Heart left ventricle (tissue), 16 donors: ENCODE results near the gene INPP5K. TPM values are rescaled to one million over a fixed set of nuclear protein-coding genes. Genes with fewer than 3 reads are reported as not detected.

Experiments
- ATAC-seq, 4 donors: fragments of 200-7000 bp; cut with Tn5 transposase; one replicate each; pipeline ENCODE4 v1.9.1; 2020 to 2022; ENCODE audit warnings: moderate library complexity in 4 of 4, mild to moderate bottlenecking in 3 of 4, moderate number of reproducible peaks in 1 of 4
- DNase-seq, 5 donors: peaks; one replicate each; pipeline ENCODE4 v3.0.0-alpha.2; 2020
- H3K27ac ChIP-seq, 12 donors: fragments of 200-600 bp; sonication (generic) in 4 of 12; one replicate each; pipeline versions ENCODE4 v1.5.0 to v1.8.0; 2016 to 2022; ENCODE audit warnings: mild to moderate bottlenecking in 2 of 12
- H3K27me3 ChIP-seq, 9 donors: fragments of 200-600 bp; sonication (generic) in 2 of 9; one replicate each; pipeline versions ENCODE4 v1.5.1 to v1.8.0; 2016 to 2022; ENCODE audit warnings: mild to moderate bottlenecking in 3 of 9
- H3K36me3 ChIP-seq, 9 donors: fragments of 200-600 bp; sonication (generic) in 2 of 9; one replicate each; pipeline versions ENCODE4 v1.5.0 to v1.8.0; 2018 to 2022; ENCODE audit warnings: mild to moderate bottlenecking in 2 of 9
- H3K4me1 ChIP-seq, 12 donors: fragments of 200-600 bp; sonication (generic) in 4 of 12; one replicate each; pipeline versions ENCODE4 v1.5.0 to v1.8.0; 2016 to 2022; ENCODE audit warnings: mild to moderate bottlenecking in 3 of 12
- H3K4me3 ChIP-seq, 12 donors: fragments of 200-600 bp; sonication (generic) in 4 of 12; one replicate each; pipeline versions ENCODE4 v1.5.0 to v1.8.0; 2017 to 2022; ENCODE audit warnings: mild to moderate bottlenecking in 9 of 12, moderate library complexity in 4 of 12
- H3K9me3 ChIP-seq, 12 donors: fragments of 200-600 bp; sonication (generic) in 4 of 12; one replicate each; pipeline versions ENCODE4 v1.5.0 to v1.8.0; 2016 to 2022; ENCODE audit warnings: mild to moderate bottlenecking in 1 of 12
- POLR2A ChIP-seq, 2 donors: fragments of 450-650 bp; IDR thresholded peaks; one replicate each; pipeline ENCODE4 v1.6.1; 2017; ENCODE audit warnings: antibody characterized with exemption in 2 of 2, mild to moderate bottlenecking in 2 of 2, moderate library complexity in 2 of 2
- WGBS, 4 donors: extraction: QIAGEN DNeasy Blood & Tissue Kit in 2 of 4; methylation state at CpG; one replicate each; pipeline versions ENCODE4 v1.1.5 to v1.1.7; 2013 to 2018; 5-methylcytosine and 5-hydroxymethylcytosine counted together
- intact Hi-C, 10 donors: fragments of 100-400 bp; cut with DNase I; formaldehyde crosslinking; loops; one replicate each; pipeline versions ENCODE4 v1.11.1 to v1.14.2; 2022
- polyA plus RNA-seq, 2 donors: library from polyadenylated mRNA; stranded (reverse); fragments of 200-250 nt; gene quantifications; one replicate each; pipeline ENCODE4 v1.2.3, GENCODE V29; 2013
- total RNA-seq, 9 donors: library from RNA; depleted of rRNA in 2 of 9; stranded (reverse); fragments of >200 nt in 2 of 9; fragmentation: NEBNext Ultra II Directional in 3 of 9; extraction: Animal tissue kit (Norgen Biotek cat#: 25700) in 3 of 9; gene quantifications; one replicate each; pipeline versions ENCODE4 v1.1.0 to v1.2.4, GENCODE V29; 2016 to 2023
- TF ChIP-seq, protein P1 (sequence below), 12 donors: fragments of 200-600 bp; sonication (generic) in 4 of 12; IDR thresholded peaks; one replicate each; pipeline versions ENCODE4 v1.5.0 to v1.8.0; 2018 to 2022; ENCODE audit warnings: antibody characterized with exemption in 12 of 12, mild to moderate bottlenecking in 5 of 12
- donor health status: ischemic (EF 13 %, LVEDD 7.1; RV severe dilation, severe dysfunction).
- donor health status: healthy with polysubstance abuse.
- donor health status: DM: no; HTN: yes; CAD: no.
- donor health status: DM: no; HTN: no; CAD: no.
- donor health status: ischemic (EF 25% LVEDD 6.9; RV normal size, moderate dysfunction).
- donor health status: ischemic (EF 25% LVEDD 5.7; RV mildly dilated, moderate dysfunction).
- donor health status: healthy.
- donor health status: DM: yes; HTN: yes; CAD: no.
- donor health status: ischemic (EF 35%, LVEDD 5.7; RV mildly dilated, moderate dysfunction).
- donor health status: nonischemic (EF 11% LVEDD 7.7; RV severe dilation, severe dysfunction).
- donor health status: DM: yes; HTN: yes; CAD: no.
- donor health status: PGD.
- donor health status: ischemic (EF 29% LVEDD 5.4; RV normal size, mild dysfunction).
- donor health status: nonischemic (EF 23%, LVEDD 6.1; RV moderate dilation, normal function).

Gene INPP5K
- total and polyA plus RNA-seq, 11 donors = 21.9 to 128 (median 33.4) TPM

DNA sequence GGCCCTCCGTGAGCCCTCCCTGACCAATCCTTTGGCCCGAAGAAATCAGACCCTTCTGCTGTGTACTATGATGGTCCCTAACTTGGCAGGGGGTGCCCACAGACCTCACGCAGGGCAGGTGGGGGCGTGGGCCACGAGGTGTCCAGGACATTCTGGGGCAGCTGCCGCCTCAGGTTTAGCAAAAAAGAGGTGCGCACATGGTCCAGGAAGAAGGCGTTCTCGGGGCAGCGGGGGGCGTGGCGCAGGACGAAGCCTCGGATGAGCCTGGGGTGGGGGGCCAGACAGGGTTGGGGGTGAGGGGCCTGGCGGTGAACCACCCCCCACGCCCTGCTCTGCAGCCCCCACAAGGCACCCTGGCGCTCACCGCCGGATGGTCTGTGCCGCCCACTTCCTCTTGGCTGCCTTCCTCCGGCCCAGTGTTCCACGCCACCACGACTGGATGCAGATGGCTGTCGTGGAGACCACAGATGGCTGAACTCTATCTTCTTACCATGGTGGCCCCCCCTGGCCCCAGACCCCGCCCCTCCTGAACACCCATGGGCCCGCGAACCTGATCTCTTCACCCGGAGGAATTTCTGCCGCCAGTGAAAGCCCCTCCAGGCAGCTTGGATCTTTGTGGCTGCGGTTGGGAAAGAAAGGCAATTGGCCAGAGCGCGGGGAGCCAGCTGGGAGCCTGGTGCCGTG is 46.2 kb downstream of the INPP5K start:
- no peak for ATAC-seq
- DNase-seq = no peak
- no peaks in the 10 kb centered on the region for H3K27me3 ChIP-seq
- H3K4me1 ChIP-seq = peaks cover 0 to 13% (median 2%) of the 10 kb centered on the region in 12 donors
- WGBS, 4 donors = 74 to 84% (median 81%) methylated on average over 33 of the region's 33 CpGs
- no peak for TF ChIP-seq POLR2A (IDR thresholded peaks at IDR 0.05)
- TF ChIP-seq, protein P1, sequence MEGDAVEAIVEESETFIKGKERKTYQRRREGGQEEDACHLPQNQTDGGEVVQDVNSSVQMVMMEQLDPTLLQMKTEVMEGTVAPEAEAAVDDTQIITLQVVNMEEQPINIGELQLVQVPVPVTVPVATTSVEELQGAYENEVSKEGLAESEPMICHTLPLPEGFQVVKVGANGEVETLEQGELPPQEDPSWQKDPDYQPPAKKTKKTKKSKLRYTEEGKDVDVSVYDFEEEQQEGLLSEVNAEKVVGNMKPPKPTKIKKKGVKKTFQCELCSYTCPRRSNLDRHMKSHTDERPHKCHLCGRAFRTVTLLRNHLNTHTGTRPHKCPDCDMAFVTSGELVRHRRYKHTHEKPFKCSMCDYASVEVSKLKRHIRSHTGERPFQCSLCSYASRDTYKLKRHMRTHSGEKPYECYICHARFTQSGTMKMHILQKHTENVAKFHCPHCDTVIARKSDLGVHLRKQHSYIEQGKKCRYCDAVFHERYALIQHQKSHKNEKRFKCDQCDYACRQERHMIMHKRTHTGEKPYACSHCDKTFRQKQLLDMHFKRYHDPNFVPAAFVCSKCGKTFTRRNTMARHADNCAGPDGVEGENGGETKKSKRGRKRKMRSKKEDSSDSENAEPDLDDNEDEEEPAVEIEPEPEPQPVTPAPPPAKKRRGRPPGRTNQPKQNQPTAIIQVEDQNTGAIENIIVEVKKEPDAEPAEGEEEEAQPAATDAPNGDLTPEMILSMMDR (IDR thresholded peaks at IDR 0.05) = no peak
- H3K4me3 ChIP-seq = no peak overlapping the region
- no peaks in the 10 kb centered on the region for H3K9me3 ChIP-seq
- peaks cover 0 to 99% (median 94%) of the 10 kb centered on the region in 9 donors for H3K36me3 ChIP-seq
- intact Hi-C loops = no loop called here
- no peak overlapping the region for H3K27ac ChIP-seq

GRCh38 chr17:1469231-1469852 is 47.1 kb downstream of the INPP5K start:
- Histone ChIP-seq H3K36me3 (peaks cover 0 to 98% (median 93%) of the 10 kb centered on the region in 9 donors), H3K27me3 (no peaks in the 10 kb centered on the region)
- ATAC-seq = peak; percentile 34 to 65 (median 46)

DNA sequence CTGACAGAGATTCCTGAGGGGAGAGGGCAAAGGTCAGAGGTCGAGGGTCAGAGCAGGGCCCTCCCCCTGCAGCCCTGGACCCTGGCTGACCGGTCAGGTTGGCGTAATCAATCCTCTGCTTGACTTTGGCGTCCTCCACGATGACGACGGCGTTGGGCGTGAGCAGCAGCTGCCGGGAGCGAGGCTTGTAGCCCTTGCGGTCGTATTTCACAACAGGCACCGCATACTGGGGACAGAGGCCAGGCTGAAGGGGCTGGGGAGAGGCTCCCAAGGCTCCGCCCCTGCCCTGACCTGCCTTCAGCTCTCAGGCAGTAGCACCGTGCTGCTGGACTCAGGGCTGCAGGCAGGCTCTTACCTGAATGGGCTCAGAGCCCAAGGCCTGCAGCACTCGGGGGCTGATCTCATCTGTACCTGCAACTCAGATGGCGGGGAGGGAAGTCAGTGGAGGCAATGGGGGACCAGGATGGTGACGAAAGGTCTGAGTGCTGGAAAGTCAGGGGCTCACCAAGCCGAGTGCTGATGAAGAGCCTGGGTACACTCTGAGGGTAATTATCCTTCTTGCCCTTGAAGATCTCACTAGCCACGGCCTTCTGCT is 48.4 kb downstream of the INPP5K start:
- ATAC-seq (no peak), DNase-seq (no peak)
- H3K27me3 ChIP-seq = no peaks in the 10 kb centered on the region
- H3K27ac ChIP-seq = no peak overlapping the region
- intact Hi-C loops = loop anchor here in 1 of 10 donors (5.0 kb wide), 1 partner anchor 101 kb away; no protein-coding TSS in a partner anchor
- WGBS, 4 donors = 77 to 84% (median 80%) methylated on average over 19 to 21 of the region's 21 CpGs
- H3K9me3 ChIP-seq = no peaks in the 10 kb centered on the region
- peaks cover 0 to 19% (median 0%) of the 10 kb centered on the region in 12 donors for H3K4me1 ChIP-seq
- H3K36me3 ChIP-seq = peaks cover 0 to 92% (median 87%) of the 10 kb centered on the region in 9 donors
- H3K4me3 ChIP-seq = no peak overlapping the region
- TF ChIP-seq POLR2A (IDR thresholded peaks at IDR 0.05) = no peak
- TF ChIP-seq, protein P1 (IDR thresholded peaks at IDR 0.05) = no peak

More at GRCh38 chr17:1469231-1469852, 47.1 kb downstream of the INPP5K start:
- H3K4me1 ChIP-seq = peaks cover 0 to 7% (median 0%) of the 10 kb centered on the region in 12 donors
- no peak for DNase-seq
- no peaks in the 10 kb centered on the region for H3K9me3 ChIP-seq
- 59 to 73% (median 69%) methylated on average over 27 to 28 of the region's 28 CpGs for WGBS, 4 donors
- TF ChIP-seq, protein P1 (IDR thresholded peaks at IDR 0.05) = no peak
- TF ChIP-seq POLR2A (IDR thresholded peaks at IDR 0.05) = no peak
- H3K27ac ChIP-seq = no peak overlapping the region
- intact Hi-C loops = loop anchor here in 1 of 10 donors (5.0 kb wide), 1 partner anchor 102 kb away; no protein-coding TSS in a partner anchor
- H3K4me3 ChIP-seq = no peak overlapping the region

DNA sequence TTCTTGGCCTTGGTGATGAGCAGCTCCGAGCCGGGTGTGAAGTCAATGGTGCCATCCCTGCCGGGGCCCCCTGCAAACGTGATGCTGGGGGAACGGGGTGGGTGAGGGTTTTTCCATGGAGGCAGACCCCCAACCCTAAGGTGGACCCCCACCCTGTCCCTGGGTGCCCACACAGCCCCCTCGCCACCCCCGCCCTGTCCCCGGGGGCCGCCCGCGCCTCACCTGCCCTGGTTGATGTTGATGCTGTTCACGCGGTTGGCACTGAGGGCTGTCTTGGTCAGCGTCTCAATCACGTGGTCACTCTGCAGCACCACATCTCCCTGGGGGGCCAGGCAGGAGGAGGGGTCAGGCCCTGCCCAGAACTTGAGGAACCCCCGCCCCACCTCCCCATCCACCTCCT is 49.2 kb downstream of the INPP5K start:
- intact Hi-C loops = loop anchor here in 1 of 10 donors (5.0 kb wide), 1 partner anchor 100 kb away; no protein-coding TSS in a partner anchor
- no peak overlapping the region for H3K4me3 ChIP-seq
- ATAC-seq = no peak
- whole genome bisulfite sequencing, 4 donors = 83 to 93% (median 90%) methylated on average over 12 to 16 of the region's 16 CpGs
- no peak for DNase-seq
- H3K9me3 ChIP-seq = no peaks in the 10 kb centered on the region
- no peak for TF ChIP-seq POLR2A (IDR thresholded peaks at IDR 0.05)
- TF ChIP-seq, protein P1 (IDR thresholded peaks at IDR 0.05) = no peak
- H3K4me1 ChIP-seq = peaks cover 0 to 26% (median 6%) of the 10 kb centered on the region in 12 donors
- H3K36me3 ChIP-seq = peaks cover 0 to 85% (median 79%) of the 10 kb centered on the region in 9 donors
- H3K27ac ChIP-seq = no peak overlapping the region
- H3K27me3 ChIP-seq = no peaks in the 10 kb centered on the region
